CD14-positive monocyte (primary cell): ENCODE data around the gene RIPOR3. TPM values are rescaled to one million over a fixed set of nuclear protein-coding genes. Genes with fewer than 3 reads are reported as not detected.

Source experiments
- DNase-seq, 3 donors: peaks; one replicate each; pipeline ENCODE4 v3.0.0-alpha.2; 2011 to 2022
- H2AFZ ChIP-seq: 2 replicates; pipeline ENCODE4 v1.6.0; 2012; ENCODE audit warnings: mild to moderate bottlenecking, low read depth, low read length, inconsistent platforms; ENCODE audit not compliant: insufficient read depth, poor library complexity, severe bottlenecking
- H3K27ac ChIP-seq, 2 donors: 1 replicate in 1 of 2; 2 replicates in 1 of 2; pipeline ENCODE4 v1.5.1; 2012 to 2013; ENCODE audit warnings: low read length in 2 of 2, control low read depth in 1 of 2, inconsistent platforms in 1 of 2, low read depth in 1 of 2, mild to moderate bottlenecking in 1 of 2
- H3K27me3 ChIP-seq, 2 donors: one replicate each; pipeline versions ENCODE4 v1.6.0 to v1.6.1; 2011 to 2013; ENCODE audit warnings: low read length in 2 of 2; ENCODE audit not compliant: control insufficient read depth in 2 of 2, insufficient read depth in 2 of 2
- H3K36me3 ChIP-seq, 2 donors: replicated peaks in 1 of 2; 1 replicate in 1 of 2; 2 replicates in 1 of 2; pipeline versions ENCODE4 v1.5.1 to v1.6.1; 2012 to 2013; ENCODE audit warnings: low read length in 2 of 2, control low read depth in 1 of 2, inconsistent platforms in 1 of 2, mild to moderate bottlenecking in 1 of 2; ENCODE audit not compliant: insufficient read depth in 2 of 2, control insufficient read depth in 1 of 2
- H3K4me1 ChIP-seq, 2 donors: 1 replicate in 1 of 2; 2 replicates in 1 of 2; pipeline versions ENCODE4 v1.5.1 to v1.6.1; 2012 to 2013; ENCODE audit warnings: low read length in 2 of 2, control low read depth in 1 of 2, inconsistent platforms in 1 of 2, mild to moderate bottlenecking in 1 of 2, moderate library complexity in 1 of 2; ENCODE audit not compliant: insufficient read depth in 2 of 2, control insufficient read depth in 1 of 2
- H3K4me2 ChIP-seq: replicated peaks from 2 replicates; pipeline ENCODE3; 2012; ENCODE audit warnings: low read length, moderate library complexity, mild to moderate bottlenecking; ENCODE audit not compliant: poor library complexity, severe bottlenecking; ENCODE audit errors: extremely low read depth
- H3K4me3 ChIP-seq, 3 experiments: fragments of 200-600 bp in 1 of 3; sonication (generic) in 1 of 3; replicated peaks in 1 of 3; 1 replicate in 2 of 3; 2 replicates in 1 of 3; pipeline ENCODE4 v1.5.1; 2011 to 2013; ENCODE audit warnings: low read length in 3 of 3, mild to moderate bottlenecking in 3 of 3, control low read depth in 2 of 3, low read depth in 2 of 3, inconsistent platforms in 1 of 3, moderate library complexity in 1 of 3
- H3K79me2 ChIP-seq: 2 replicates; pipeline ENCODE4 v1.6.0; 2012; ENCODE audit warnings: mild to moderate bottlenecking, control low read depth, inconsistent platforms, low read length, moderate library complexity; ENCODE audit not compliant: insufficient read depth
- H3K9ac ChIP-seq: 2 replicates; pipeline ENCODE4 v1.6.0; 2017; ENCODE audit warnings: low read length, mild to moderate bottlenecking; ENCODE audit not compliant: insufficient read depth, poor library complexity, severe bottlenecking
- H3K9me3 ChIP-seq, 2 donors: replicated peaks in 1 of 2; 1 replicate in 1 of 2; 2 replicates in 1 of 2; pipeline versions ENCODE4 v1.5.1 to v1.6.1; 2012 to 2013; ENCODE audit warnings: low read length in 2 of 2, control low read depth in 1 of 2; ENCODE audit not compliant: control insufficient read depth in 1 of 2, insufficient read depth in 1 of 2
- H4K20me1 ChIP-seq: 2 replicates; pipeline ENCODE4 v1.6.0; 2012; ENCODE audit warnings: mild to moderate bottlenecking, low read length, control low read depth, moderate library complexity; ENCODE audit not compliant: insufficient read depth
- H3K27ac Mint-ChIP-seq, 7 donors: one replicate each; pipeline ENCODE4 v1.8.0; 2020; ENCODE audit warnings: mild to moderate bottlenecking in 7 of 7, mixed read lengths in 7 of 7, moderate library complexity in 6 of 7, inconsistent platforms in 2 of 7
- H3K27me3 Mint-ChIP-seq, 3 donors: one replicate each; pipeline ENCODE4 v1.8.0; 2021 to 2022; ENCODE audit warnings: low read depth in 3 of 3, mild to moderate bottlenecking in 3 of 3, mixed read lengths in 3 of 3, moderate library complexity in 3 of 3, inconsistent platforms in 1 of 3
- H3K36me3 Mint-ChIP-seq, 2 donors: one replicate each; pipeline ENCODE4 v1.8.0; 2020; ENCODE audit warnings: mixed read lengths in 2 of 2, inconsistent platforms in 1 of 2, mild to moderate bottlenecking in 1 of 2
- H3K4me1 Mint-ChIP-seq: one replicate; pipeline ENCODE4 v1.8.0; 2020; ENCODE audit warnings: mild to moderate bottlenecking, mixed read lengths
- H3K4me3 Mint-ChIP-seq, 2 donors: one replicate each; pipeline ENCODE4 v1.8.0; 2020; ENCODE audit warnings: mild to moderate bottlenecking in 2 of 2, mixed read lengths in 2 of 2, moderate library complexity in 1 of 2
- H3K9me3 Mint-ChIP-seq, 7 donors: one replicate each; pipeline ENCODE4 v1.8.0; 2020 to 2022; ENCODE audit warnings: mixed read lengths in 7 of 7, mild to moderate bottlenecking in 6 of 7, moderate library complexity in 6 of 7, inconsistent platforms in 2 of 7
- CTCF ChIP-seq: fragments of 200-600 bp; IDR thresholded peaks from one replicate; pipeline ENCODE4 v1.8.0; 2022; ENCODE audit warnings: antibody characterized with exemption, mild to moderate bottlenecking
- WGBS: methylation state at CpG from one replicate; pipeline ENCODE4 v1.1.5; 2013; ENCODE audit warnings: missing lambda C conversion rate; ENCODE audit not compliant: insufficient coverage; 5-methylcytosine and 5-hydroxymethylcytosine counted together
- intact Hi-C, 2 donors: fragments of 100-400 bp; cut with micrococcal nuclease; formaldehyde crosslinking; loops; one replicate each; pipeline versions ENCODE4 v1.15.0 to v1.15.1; 2023
- polyA plus RNA-seq, 3 donors: library from polyadenylated mRNA; depleted of rRNA in 1 of 3; unstranded in 2 of 3; stranded (reverse) in 1 of 3; fragments of 300-500 nt in 2 of 3; fragments of >200 nt in 1 of 3; fragmentation: Illumina TruSeq in 2 of 3; gene quantifications; 1 replicate in 2 of 3; 2 replicates in 1 of 3; pipeline ENCODE4 v1.2.3, GENCODE V29; 2012 to 2021

The RIPOR3 gene
- polyA plus RNA-seq, 3 donors: not detected

GRCh38 chr20:50592282-50593004 is 98.9 kb downstream of the RIPOR3 start:
- intact Hi-C loops: no loop called here
- H3K4me2 ChIP-seq: no peak overlapping the region
- no peaks in the 10 kb centered on the region for H3K9me3 ChIP-seq
- Mint-ChIP-seq H3K27ac (peak overlapping the region in 1 of 7 donors; percentile 15), H3K27me3 (peaks cover 2 to 10% (median 5%) of the 10 kb centered on the region in 3 donors), H3K4me1 (peaks cover 5% of the 10 kb centered on the region), H3K36me3 (peaks cover 11 to 31% of the 10 kb centered on the region in 2 donors), H3K9me3 (no peaks in the 10 kb centered on the region), H3K4me3 (no peak overlapping the region)
- no peak overlapping the region for H3K27ac ChIP-seq
- WGBS: 93% methylated on average over 15 of the region's 19 CpGs
- DNase-seq: no peak
- TF ChIP-seq CTCF: no peak
- no peaks in the 10 kb centered on the region for H3K27me3 ChIP-seq
- no peaks in the 10 kb centered on the region for H3K79me2 ChIP-seq
- no peak overlapping the region for H3K4me3 ChIP-seq
- H2AFZ ChIP-seq: no peak overlapping the region
- peaks cover 9 to 21% of the 10 kb centered on the region in 2 donors for H3K36me3 ChIP-seq
- no peaks in the 10 kb centered on the region for H3K4me1 ChIP-seq
- peaks cover 8% of the 10 kb centered on the region for H4K20me1 ChIP-seq
- no peak overlapping the region for H3K9ac ChIP-seq

- no peak for DNase-seq
- H3K4me3 ChIP-seq: no peak overlapping the region
- H3K27me3 Mint-ChIP-seq: peaks cover 0 to 7% (median 5%) of the 10 kb centered on the region in 3 donors
- H2AFZ ChIP-seq: no peak overlapping the region
- 100% methylated on average over 1 of the region's 5 CpGs for WGBS
- no peaks in the 10 kb centered on the region for H3K79me2 ChIP-seq
- no peaks in the 10 kb centered on the region for H3K9me3 Mint-ChIP-seq
- no peaks in the 10 kb centered on the region for H3K9me3 ChIP-seq
- H4K20me1 ChIP-seq: peaks cover 8% of the 10 kb centered on the region
- TF ChIP-seq CTCF: no peak
- no peak overlapping the region for H3K27ac ChIP-seq
- no peak overlapping the region for H3K4me2 ChIP-seq
- no peak overlapping the region for H3K27ac Mint-ChIP-seq
- no peak overlapping the region for H3K4me3 Mint-ChIP-seq
- H3K9ac ChIP-seq: no peak overlapping the region
- H3K27me3 ChIP-seq: no peaks in the 10 kb centered on the region
- peaks cover 4% of the 10 kb centered on the region for H3K4me1 Mint-ChIP-seq
- intact Hi-C loops: no loop called here
- H3K36me3 ChIP-seq: peaks cover 20 to 32% of the 10 kb centered on the region in 2 donors
- peaks cover 22 to 42% of the 10 kb centered on the region in 2 donors for H3K36me3 Mint-ChIP-seq
- no peaks in the 10 kb centered on the region for H3K4me1 ChIP-seq
Measured at GRCh38 chr20:50591233-50591852, 100.0 kb downstream of the RIPOR3 start.
